GM19099 (cell line): Measurements from ENCODE around the gene CAV3.
A peak's percentile ranks its signal among the peaks of the same experiment; 100 is the strongest.

Source experiments
- POLR2A ChIP-seq: IDR thresholded peaks from 3 replicates; pipeline ENCODE4 v1.6.1; 2011; ENCODE audit warnings: low read depth; ENCODE audit not compliant: insufficient read length; ENCODE audit errors: extremely low read depth

Gene CAV3

GRCh38 chr3:8767667-8768363, 34.2 kb downstream of the CAV3 start:
- peak; percentile 46 for TF ChIP-seq POLR2A

- peak; percentile 35 for TF ChIP-seq POLR2A
Measured at GRCh38 chr3:8768364-8769087, 34.9 kb downstream of the CAV3 start.

GRCh38 chr3:8769088-8769822, 35.7 kb downstream of the CAV3 start, which contains the start of gene OXTR:
OXTR (minus strand) TSS chr3:8769613; CDS start chr3:8768187, 1,426 bp downstream.
- peak; percentile 53 for TF ChIP-seq POLR2A

- TF ChIP-seq POLR2A = no peak
Measured at GRCh38 chr3:8773941-8774542, 40.4 kb downstream of the CAV3 start.

GRCh38 chr3:8775181-8775580, 41.6 kb downstream of the CAV3 start:
- TF ChIP-seq POLR2A = no peak

- no peak for TF ChIP-seq POLR2A
Measured at GRCh38 chr3:8775602-8776001, 42.0 kb downstream of the CAV3 start.

GRCh38 chr3:8776406-8776805, 42.8 kb downstream of the CAV3 start:
- TF ChIP-seq POLR2A = no peak

- no peak for TF ChIP-seq POLR2A
Measured at GRCh38 chr3:8777201-8777977, 43.8 kb downstream of the CAV3 start.

- no peak for TF ChIP-seq POLR2A
Measured at GRCh38 chr3:8777978-8778267, 44.3 kb downstream of the CAV3 start.

GRCh38 chr3:8778475-8778874, 44.9 kb downstream of the CAV3 start:
- no peak for TF ChIP-seq POLR2A

GRCh38 chr3:8780279-8780678, 46.7 kb downstream of the CAV3 start:
- TF ChIP-seq POLR2A = no peak

GRCh38 chr3:8784676-8785435, 51.3 kb downstream of the CAV3 start:
- no peak for TF ChIP-seq POLR2A

GRCh38 chr3:8790529-8790928, 56.9 kb downstream of the CAV3 start:
- no peak for TF ChIP-seq POLR2A

GRCh38 chr3:8793242-8793641, 59.6 kb downstream of the CAV3 start:
- no peak for TF ChIP-seq POLR2A

- TF ChIP-seq POLR2A = no peak
Measured at GRCh38 chr3:8794247-8794646, 60.6 kb downstream of the CAV3 start.
